Fibroblast of mammary gland (primary cell): ENCODE results near the gene TMEM117.

ENCODE experiments used
- DNase-seq: peaks from one replicate; pipeline ENCODE4 v3.0.0-alpha.2; 2010; ENCODE audit warnings: low read depth
- H3K4me3 ChIP-seq: 2 replicates; pipeline ENCODE4 v1.5.1; 2011; ENCODE audit warnings: low read depth, mild to moderate bottlenecking, low read length, moderate library complexity; ENCODE audit not compliant: control insufficient read depth
- TF ChIP-seq, protein P1 (sequence below): conservative IDR thresholded peaks from 2 replicates; pipeline ENCODE4 v1.5.1; 2011; ENCODE audit warnings: low read depth, low read length, inconsistent platforms; ENCODE audit not compliant: control insufficient read depth, insufficient read depth

TMEM117 gene

DNA sequence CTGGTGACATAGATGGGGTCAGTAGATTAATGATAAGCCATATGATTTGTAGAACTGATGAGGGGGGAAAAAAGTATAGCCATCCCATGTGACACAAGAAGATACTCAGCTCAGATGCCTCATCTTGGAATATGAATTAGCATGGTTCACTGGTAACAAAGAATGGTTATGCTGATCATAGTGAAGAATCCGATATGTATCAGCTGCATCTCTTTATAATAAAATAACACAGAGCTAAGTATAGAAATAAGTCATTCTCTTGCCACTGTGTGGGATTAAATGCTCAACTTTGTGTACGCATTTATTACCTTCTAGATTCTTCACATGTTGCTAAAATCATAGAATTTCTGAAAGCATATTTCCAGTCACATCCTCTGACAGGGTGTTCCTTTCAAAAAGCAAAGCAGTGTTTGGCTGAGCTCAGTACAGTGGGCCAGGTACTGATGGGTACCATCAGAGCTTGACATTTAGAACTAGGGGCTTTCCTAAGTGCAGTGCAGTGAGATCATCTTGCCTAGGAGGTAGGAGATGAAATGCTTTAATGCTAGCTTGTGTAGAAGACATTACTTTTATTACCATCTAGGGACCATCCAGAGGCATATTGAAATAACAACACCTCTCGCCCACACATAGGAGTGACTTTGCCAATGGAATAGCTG, 256.2 kb downstream of the TMEM117 start:
- no peak overlapping the region for H3K4me3 ChIP-seq
- TF ChIP-seq, protein P1, sequence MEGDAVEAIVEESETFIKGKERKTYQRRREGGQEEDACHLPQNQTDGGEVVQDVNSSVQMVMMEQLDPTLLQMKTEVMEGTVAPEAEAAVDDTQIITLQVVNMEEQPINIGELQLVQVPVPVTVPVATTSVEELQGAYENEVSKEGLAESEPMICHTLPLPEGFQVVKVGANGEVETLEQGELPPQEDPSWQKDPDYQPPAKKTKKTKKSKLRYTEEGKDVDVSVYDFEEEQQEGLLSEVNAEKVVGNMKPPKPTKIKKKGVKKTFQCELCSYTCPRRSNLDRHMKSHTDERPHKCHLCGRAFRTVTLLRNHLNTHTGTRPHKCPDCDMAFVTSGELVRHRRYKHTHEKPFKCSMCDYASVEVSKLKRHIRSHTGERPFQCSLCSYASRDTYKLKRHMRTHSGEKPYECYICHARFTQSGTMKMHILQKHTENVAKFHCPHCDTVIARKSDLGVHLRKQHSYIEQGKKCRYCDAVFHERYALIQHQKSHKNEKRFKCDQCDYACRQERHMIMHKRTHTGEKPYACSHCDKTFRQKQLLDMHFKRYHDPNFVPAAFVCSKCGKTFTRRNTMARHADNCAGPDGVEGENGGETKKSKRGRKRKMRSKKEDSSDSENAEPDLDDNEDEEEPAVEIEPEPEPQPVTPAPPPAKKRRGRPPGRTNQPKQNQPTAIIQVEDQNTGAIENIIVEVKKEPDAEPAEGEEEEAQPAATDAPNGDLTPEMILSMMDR, result no peak
- no peak for DNase-seq

- TF ChIP-seq, protein P1, result no peak
- H3K4me3 ChIP-seq, result no peak overlapping the region
- no peak for DNase-seq
Measured at GRCh38 chr12:44098786-44099185, 262.9 kb downstream of the TMEM117 start.

GRCh38 chr12:44099486-44099885, 263.6 kb downstream of the TMEM117 start:
- no peak overlapping the region for H3K4me3 ChIP-seq
- DNase-seq, result no peak
- TF ChIP-seq, protein P1, result no peak

DNA sequence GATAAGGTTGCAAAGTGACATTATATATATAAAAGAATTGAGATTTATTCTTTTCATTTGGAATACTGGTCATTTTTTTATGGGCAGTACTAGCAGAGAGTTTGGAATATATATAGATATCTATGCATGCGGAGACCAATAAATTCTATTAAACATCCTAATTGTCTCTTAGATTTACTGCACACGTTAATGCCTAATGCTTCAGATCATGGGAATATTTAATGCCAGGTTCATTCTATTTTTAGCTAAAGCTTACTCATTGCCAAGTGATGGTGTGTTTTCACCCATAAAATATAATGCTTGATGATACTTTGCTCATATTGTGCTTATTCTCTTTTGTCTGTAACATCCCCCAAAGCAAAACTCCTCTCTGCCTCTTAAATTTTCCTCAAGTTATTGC, 264.4 kb downstream of the TMEM117 start:
- DNase-seq, result no peak
- TF ChIP-seq, protein P1, result no peak
- H3K4me3 ChIP-seq, result no peak overlapping the region

DNA sequence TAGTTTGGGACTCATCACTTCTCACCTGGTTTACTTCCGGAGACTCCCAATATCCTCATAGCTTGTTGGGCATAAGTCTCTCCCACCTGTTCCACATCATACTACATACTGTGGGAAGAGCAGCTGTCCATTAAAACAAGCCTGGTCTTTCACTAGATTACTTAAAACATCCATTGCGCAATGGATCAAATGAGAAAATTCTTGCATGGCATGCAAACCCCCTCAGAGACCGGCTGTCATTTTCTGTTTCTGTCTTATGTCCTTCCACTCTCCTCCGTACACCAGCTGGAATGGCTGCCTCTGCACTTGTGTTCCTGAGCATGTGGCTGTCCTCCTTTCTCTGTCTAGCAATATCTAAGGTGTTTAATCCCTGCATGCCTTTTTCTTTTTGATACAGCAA, 265.6 kb downstream of the TMEM117 start:
- TF ChIP-seq, protein P1, result no peak
- DNase-seq, result no peak

GRCh38 chr12:44114906-44115305, 279.0 kb downstream of the TMEM117 start:
- no peak overlapping the region for H3K4me3 ChIP-seq
- TF ChIP-seq, protein P1, result no peak
- no peak for DNase-seq

More for the DNA sequence above, 265.6 kb downstream of the TMEM117 start:
- no peak overlapping the region for H3K4me3 ChIP-seq

GRCh38 chr12:44117337-44117736, 281.5 kb downstream of the TMEM117 start:
- TF ChIP-seq, protein P1, result no peak
- H3K4me3 ChIP-seq, result no peak overlapping the region
- peak; percentile 30 for DNase-seq
